GM18499 (cell line): ENCODE measurements around the gene MROH7.

ENCODE experiments used
- ATAC-seq: cut with Tn5 transposase; IDR thresholded peaks from one replicate; pipeline ENCODE4 v1.9.1; 2021; ENCODE audit warnings: moderate number of reproducible peaks; ENCODE audit not compliant: insufficient read depth, unreplicated experiment

MROH7 gene

DNA sequence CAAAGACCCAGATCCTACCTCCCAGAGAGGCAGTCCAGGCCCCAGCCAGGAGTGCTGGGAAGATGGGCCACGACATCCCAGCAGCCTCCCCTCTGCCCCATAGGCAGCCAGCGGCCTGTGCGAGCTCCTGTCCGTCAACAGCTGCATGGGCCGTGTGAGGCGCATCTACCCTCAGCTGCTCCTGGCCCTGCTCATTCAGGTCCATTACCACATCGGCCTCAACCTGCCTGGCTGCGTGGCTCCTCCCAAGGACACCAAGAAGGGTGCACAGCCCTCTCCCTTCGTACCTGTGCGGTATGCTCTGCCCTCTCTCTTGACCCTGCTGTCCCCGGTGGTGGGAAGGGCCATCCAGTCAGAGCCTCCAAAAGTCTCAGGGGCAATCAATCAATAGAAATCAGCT, 44.6 kb downstream of the MROH7 start:
- no peak for ATAC-seq

DNA sequence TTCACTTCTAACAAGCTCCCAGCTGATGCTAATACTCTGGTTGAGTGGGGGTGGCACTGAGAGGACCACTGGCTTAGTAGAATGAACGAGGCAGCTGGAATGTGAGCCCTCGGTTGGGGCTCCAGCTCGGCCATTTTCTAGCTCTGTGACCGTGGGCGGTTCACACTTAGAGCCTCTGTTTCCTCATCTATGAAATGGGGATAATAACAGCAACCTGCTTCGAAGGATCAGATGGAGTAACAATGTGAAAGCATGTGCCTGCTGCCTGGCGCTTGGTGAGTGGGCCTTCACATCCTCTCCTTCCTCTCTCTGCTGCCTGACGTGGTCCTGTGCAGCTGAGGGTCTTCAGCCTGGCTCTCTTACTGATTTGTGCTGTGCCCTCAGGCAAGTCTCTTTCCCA, 53.2 kb downstream of the MROH7 start:
- ATAC-seq: no peak

DNA sequence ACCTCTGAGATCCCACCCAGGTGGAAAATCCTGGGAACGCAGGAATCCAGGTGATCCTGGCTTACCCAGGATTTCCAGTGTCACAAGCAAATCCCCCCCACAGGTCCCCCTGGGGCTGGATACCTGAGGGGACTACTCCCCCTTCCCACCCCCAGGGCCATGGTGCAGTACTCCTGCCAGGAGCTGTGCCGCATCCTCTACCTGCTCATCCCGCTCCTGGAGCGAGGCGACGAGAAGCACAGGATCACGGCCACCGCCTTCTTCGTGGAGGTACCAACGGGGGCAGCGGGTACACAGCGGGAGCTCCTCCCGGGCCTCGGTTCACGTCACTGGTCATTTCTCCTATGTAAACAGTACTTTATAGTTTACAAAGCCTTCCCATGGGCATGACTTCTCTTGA, 53.6 kb downstream of the MROH7 start:
- no peak for ATAC-seq

DNA sequence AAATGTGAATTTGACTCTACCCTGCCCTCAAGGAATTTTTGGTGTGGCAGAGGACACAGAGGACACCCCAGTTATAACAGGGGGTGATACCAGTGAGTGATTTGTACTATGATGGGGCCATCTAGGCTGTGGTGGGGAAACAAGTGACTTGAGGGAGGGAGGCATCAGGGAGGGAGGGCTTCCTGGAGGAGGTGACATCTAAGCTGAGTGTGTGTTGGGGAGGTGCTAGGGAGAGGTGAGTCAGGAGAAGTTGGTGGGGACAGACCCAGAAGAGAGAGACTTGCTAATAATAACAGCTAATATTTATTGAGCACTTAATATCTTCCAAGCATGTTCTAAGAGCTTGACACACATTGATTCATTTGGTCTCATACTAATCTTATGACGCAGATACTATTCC, 54.2 kb downstream of the MROH7 start:
- no peak for ATAC-seq

DNA sequence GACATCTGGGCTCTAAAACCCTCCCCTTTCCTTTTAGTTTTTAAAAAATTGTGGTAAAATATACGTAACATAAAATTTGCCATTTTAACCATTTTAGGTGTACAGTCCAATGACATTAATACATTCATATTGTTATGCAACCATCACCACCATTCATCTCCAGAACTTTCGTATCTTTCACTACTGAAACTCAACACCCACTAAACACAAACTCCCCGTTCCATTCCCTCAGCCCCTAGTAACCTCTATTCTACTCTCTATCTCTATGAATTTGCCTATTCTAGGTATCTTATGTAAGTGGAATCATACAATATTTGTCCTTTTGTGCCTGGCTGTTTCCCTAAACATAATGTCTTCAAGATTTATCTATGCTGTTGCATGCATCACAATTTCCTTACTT, 54.7 kb downstream of the MROH7 start:
- no peak for ATAC-seq

DNA sequence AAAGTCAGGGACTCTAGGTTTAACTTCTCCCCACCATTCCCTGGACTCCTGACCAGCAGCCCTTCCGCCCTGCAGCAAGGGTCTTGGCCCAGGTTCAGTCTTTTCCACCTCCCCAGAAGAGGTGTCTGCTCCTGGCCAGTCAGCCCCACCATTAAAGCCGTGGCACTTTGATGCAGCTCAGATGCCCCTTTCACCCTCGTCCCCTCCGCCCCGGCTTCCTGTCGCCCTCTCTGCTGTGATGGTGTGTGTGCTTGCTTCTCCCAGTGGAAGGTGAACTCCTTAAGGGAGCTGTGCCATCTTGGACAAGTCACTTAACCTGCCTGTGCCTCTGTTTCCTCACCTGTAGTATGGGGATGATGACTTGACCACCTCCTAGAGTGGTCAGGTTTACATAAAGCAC, 56.3 kb downstream of the MROH7 start:
- no peak for ATAC-seq

DNA sequence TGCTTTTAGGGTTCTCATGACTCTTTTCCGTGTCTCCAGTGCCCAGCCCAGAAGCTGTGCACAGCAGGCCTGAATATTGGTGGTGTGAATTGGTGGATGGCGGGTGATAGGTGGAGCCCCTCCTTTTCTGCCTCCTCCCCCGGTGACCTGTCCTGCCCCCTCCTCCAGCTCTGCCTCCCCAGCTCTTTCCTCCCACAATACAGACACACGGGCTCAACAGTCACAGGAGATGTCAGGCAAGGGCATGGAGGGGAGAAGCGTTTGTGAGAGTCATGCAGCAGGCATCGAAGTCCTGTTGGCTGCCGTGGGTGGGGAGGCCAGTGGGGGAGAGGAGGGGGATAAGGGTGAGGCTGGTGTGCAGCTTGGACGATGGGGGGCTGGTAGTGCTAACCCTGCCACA, 56.8 kb downstream of the MROH7 start:
- no peak for ATAC-seq

DNA sequence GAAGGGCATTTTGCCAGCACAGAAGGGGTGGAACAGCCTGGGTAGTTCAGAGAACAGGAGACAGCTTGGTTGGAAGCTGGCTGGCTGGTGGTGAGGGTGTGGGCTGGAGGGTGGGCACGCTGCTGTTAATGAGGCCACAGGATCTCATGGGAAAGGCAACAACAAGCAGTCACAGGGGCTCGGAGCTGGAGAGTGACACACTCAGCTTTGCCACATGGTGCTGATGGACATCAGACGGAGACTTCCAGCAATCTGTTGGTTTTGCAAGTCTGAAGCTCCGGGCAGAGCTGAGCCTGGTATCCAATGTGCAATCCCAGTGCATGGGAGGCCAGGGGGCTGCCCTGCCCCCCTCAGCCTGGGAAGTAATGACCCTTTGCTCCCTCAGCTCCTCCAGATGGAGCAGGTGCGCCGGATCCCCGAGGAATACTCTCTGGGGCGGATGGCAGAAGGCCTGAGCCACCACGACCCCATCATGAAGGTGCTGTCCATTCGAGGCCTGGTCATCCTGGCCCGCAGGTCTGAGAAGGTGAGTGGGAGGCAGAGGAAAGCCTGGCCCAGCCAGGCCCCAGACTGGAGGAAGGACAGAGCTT, 58.4 kb downstream of the MROH7 start:
- no peak for ATAC-seq

DNA sequence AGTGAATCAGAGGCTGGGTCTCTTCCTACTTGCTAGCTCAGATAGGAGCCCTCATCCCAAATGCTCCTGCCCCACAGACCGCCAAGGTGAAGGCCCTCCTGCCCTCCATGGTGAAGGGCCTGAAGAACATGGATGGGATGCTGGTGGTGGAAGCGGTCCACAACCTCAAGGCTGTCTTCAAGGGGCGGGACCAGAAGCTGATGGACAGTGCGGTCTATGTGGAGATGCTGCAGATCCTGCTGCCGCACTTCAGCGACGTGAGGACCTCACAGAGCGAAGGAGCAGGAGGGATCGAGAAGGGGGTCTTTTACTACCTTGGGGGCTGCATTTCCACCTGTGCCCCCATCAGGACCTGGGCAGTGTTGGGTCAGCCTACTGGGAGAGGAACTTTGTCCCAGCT, 59.5 kb downstream of the MROH7 start:
- no peak for ATAC-seq

DNA sequence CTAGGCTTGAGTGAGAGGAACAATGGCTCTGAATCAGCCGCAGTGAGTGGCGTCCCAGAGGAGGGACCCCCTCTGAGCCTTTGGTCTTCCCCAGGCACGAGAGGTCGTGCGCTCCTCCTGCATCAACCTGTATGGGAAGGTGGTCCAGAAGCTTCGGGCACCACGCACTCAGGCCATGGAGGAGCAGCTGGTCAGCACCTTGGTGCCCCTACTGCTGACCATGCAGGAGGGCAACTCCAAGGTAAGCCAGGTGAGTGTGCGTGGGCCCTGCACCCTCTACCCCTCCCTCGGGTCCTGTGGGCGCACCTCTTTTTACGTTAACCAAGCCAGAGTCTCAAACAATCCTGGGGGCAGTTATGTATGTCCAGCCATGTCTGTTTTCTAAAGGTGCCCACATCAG, 60.4 kb downstream of the MROH7 start:
- no peak for ATAC-seq

DNA sequence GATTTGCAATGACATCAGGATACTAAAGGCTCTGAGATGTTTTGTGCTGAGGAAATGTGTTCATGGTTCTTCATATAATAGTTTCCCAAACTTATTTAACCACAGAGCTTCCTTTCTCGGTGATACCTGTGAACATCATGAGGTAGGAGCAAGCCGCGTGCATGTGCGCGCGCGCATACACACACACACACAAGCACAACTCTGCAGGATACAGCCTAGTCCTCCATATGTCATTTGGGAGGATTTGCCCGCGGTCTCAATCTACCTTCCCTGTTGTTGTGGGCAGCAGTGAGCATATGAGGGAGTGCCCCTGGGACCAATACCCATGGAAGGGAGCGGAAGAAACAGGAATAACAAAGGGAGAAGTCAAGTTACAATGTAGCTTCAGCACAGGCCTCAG, 61.9 kb downstream of the MROH7 start:
- no peak for ATAC-seq

DNA sequence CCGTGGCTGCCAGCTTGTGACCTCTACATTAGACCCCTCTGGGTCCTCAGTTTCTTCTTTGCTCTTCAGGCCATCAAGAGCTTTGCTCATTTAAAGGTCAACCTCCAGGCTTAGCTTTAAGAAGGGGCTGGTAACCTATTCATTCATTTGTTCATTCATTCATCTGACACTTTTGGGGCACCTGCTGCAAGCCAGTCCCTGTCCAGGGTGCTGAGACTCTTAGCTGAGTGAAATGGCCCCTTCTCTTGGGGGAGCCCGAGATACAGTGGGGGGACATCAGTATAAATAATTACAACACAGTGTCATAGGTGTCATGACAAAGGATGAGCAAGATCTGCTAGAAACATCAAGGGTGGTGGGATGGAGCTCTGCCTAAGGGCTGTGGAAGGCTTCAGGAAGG, 63.6 kb downstream of the MROH7 start:
- no peak for ATAC-seq

DNA sequence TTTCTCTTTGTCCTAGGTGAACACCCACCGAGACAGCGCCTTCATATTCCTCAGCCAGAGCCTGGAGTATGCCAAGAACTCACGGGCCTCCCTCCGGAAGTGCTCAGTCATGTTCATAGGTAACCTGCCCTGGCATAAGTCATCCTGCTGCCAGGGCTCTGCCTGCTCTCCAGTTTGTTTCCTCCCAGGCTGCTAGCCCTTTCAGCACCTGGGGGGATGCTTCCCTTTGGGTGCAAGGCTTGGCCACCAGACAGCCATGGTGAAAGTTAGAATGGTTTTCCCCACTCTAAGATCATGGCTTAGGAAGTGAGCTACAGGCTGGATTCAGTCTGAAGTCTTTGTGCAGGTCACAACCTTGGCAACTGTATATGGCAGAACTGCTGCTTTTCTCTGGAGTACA, 64.8 kb downstream of the MROH7 start:
- ATAC-seq: no peak

DNA sequence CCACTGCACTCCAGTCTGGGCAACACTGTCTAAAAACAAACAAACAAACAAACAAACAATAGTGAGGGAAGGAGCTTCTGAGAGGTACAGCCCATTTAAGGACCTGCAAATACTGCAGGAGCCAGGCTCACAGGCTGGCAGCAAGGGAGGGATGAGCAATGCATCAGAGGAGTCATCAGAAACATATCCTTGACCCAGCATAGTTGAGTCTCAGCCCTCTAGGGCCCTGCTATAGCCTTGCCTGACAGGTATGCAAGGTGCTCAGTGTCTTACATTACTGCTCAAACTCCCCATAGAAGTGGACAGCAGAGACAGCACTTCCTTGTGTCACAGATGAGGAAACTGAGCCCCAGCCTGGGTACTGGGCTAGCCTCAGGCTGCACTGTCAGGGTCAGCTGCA, 66.8 kb downstream of the MROH7 start:
- ATAC-seq: no peak

DNA sequence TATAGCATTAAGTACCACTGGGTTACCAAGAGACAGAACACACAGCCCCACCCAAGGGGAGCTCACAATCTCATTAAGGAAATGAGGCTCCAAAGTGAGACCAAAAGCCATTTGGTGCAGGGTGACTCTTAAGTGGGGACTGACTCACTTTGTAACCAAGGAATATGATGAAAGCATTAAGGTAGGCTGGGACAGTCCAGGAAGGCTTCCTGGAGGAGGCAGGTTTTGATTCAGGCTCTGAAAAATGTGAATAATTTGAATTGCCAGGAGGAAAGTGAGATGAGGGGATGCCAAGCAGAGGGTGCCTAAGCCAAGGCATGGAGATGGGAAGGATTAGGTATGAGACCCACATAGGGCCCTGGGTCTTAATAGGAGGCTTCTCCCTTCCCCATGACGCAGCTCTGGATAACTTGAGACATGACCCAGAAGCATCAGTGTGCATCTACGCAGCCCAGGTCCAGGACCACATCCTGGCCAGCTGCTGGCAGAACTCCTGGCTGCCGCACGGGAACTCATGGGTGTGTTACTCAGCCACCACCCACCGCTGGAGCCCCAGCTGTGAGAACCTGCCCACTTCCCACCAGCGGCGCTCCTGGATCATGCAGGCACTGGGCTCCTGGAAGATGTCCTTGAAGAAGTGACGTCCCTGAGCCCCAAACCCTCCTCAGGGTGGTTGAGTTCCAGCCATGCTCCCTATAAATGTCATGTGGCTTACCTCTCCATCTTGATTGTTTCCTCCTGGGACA, 68.1 kb downstream of the MROH7 start:
- no peak for ATAC-seq

DNA sequence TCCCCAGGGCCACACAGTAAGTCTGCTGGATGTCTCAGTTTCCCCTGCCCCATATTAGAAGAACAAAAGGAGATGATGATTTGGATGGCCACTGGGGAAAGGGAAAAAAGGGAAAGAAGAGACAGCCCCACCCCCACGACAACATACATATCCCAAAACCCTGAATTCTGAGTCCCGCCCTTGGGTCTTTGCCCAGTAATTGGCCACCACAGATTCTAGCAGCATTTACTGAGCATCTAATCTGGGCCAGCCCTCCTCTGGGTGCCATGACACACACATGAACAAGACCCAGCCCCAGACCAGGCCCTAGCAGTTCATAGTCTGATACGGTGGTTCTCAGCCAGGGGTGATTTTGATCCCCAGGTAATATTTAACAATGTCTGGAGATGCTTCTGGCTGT, 68.8 kb downstream of the MROH7 start:
- ATAC-seq: no peak

DNA sequence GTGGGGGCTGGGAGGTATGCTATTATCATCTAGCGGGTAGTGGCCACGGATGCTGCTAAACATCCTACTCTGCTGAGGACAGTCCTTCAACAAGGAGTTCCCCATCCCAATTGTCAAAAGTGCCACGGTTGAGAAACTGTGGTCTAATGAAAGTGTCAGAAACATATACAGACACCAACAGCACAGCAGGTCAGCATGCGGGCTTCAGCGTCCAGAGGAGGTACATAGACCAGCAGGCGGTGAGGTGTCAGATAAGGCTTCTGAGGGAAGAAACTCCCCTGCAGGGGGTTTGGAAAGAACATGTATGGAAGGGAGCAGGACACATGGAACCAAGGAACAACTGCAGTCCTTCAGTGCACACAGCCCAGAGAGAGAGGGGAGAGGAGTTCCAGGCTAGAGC, 69.3 kb downstream of the MROH7 start:
- no peak for ATAC-seq

DNA sequence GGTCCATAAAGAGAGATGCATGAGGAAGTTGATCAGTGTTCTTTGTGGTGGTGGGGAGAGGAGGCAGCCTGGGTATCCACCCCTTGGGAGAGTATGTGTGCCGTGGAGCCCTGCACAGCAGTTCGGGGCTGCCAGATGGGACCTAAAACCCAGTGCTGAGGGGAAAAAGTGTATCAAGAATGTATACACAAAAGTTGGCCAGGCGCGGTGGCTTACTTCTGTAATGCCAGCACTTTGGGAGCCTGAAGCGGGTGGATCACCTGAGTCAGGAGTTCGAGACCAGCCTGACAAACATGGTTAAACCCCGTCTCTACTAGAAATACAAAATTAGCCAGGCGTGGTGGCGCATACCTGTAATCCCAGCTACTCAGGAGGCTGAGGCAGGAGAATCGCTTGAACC, 70.0 kb downstream of the MROH7 start:
- no peak for ATAC-seq

DNA sequence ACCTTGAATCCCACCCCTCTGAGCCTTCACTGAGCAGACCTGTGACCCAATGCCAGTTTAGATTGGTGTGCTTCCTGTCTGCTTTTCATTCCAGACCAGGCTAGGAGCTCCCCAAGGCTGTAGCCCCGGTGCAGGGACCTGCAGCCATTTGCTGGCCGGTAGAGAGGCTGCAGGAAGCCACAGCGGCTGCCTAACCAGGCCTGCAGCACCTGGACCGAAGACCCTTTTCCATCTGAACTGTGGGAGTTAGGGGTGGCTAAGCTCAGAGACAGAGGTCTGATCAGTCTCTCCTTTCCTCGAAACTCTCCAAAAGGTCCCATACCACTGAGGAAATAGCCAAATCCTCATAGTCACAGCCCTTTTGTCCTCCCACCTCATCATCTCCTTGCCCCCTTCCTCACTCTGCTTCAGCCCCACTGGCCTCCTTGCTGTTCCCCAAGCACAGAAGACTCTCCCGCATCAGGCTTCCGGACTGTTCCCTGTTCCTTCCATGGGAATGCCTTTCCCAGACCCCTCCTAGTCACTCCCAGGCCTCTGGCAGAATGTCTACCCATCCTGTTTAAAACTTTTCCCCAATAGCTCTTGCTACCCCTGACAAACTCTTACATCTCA, 73.4 kb downstream of the MROH7 start:
- no peak for ATAC-seq

DNA sequence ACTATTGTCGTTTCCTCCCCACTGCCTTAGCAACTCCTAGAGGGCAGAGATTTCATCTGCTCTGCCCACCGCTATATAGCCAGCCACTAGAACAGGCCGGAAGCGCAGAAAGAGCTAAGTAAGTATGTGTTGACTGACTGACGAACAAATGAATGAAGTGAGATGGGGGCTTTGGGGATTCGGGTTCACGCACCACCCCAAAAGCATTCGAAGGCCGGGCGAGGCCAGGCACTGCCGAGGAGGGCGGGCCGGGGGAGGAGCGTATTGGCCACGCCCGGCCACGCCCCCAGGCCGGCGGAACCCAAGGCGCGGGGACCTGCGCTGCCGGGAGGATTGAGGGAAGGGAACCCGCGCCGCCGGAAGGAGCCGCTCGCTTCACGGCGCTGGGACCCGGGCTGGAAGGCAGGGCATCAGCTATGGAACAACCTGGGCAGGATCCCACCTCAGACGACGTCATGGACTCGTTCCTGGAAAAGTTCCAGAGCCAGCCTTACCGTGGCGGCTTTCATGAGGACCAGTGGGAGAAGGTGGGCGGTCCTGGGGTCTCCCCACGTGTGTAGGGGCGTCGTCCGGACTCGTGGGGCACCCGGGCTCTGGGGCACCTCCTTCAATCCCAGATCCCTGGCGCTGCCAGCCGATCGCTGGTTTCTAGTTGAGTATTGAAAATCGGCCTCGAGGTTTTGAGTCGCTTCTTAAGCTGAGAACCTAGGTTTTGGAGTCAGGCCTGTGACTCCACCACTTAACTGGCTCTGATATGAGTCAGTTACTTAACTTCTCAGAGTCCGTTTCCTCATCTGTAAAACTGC, 74.1 kb downstream of the MROH7 start, which contains the start of gene TTC4:
Gene TTC4, plus strand, starts transcription at position 369 of the 806 bp plus-strand sequence. Its CDS starts 48 bp downstream, at position 417.
- peak; percentile 51 for ATAC-seq
